Hypothalamus (tissue), 51 donors: ENCODE measurements around the gene SPG11.
A peak's percentile ranks its signal among the peaks of the same experiment; 100 is the strongest.
"Not testable (repeated sequence)": the region's sequence is repeated elsewhere in the genome, so short reads cannot be mapped to it uniquely, and the experiment has no call there.

ENCODE experiments used
- DNase-seq, 51 donors: peaks; one replicate each; lab custom pipeline; 2025; lab: John Stamatoyannopoulos, UW

The SPG11 gene

DNA sequence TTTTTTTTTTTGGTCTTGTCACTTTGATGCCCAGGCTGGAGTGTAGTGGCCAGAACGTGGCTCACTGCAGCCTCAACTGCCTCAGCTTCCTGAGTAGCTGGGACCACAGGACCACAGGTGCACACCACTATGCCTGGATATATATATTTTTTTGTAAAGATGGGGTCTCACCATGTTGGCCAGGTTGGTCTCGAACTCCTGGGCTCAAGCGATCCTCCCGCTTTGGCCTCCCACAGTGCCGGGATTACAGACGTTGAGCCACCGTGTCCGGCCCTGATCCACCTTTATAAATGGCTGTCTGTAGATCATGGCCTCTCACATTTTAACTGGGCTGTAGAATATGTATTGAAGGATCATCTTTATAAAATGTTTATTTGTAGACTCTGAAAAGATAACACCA is 128.4 kb downstream of the SPG11 start:
- no peak for DNase-seq

DNA sequence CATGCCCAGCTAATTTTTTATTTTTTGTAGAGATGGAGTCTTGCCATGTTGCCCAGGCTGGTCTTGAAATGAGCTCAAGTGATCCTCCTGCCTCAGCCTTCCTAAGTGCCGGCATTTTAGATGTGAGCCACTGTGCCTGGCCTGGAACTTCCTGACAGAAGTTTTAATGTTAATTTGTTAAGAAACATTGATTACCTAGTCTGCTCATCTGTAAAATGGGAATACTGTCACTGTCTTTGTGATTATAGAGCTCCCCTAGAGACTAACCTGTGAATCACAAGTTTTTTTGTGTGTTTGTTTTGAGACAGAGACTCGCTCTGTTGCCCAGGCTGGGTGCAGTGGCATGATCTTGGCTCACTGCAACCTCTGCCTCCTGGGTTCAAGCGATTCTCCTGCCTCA is 130.8 kb downstream of the SPG11 start:
- no peak for DNase-seq

DNA sequence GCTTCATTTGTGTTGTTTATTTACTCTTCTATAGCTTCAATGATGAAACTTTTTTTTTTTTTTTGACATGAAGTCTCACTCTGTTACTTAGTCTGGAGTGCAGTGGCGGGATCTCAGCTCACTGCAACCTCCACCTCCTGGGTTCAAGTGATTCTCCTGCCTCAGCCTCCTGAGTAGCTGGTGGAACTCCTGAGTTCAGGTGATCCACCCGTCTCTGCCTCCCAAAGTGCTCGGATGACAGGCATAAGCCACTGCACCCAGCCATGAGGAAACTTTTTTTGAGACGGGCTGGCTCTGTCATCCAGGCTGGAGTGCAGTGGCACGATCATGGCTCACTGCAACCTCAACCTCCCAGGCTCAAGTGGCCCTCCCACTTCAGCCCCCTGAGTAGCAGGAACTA is 131.2 kb downstream of the SPG11 start:
- DNase-seq, result not testable (repeated sequence)

DNA sequence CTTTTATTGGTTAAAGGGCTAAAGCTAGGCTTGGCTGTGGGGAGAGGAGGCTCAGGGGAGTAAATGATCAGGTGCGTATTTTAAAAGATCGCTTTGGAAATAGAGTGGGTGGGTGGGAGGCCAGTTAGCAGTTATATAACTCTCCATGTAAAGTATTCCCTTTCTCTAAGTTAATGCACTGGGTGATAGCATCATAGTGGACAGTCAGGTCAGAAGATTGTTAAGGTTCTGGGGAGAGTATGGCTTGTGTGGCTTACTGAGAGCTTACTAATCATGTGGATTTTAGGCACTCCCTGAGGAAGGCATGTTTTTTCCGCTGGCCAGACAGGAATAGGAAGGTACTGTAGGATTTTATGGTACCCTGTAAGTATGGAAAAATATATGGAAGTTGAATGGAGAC is 132.8 kb downstream of the SPG11 start:
- no peak for DNase-seq

DNA sequence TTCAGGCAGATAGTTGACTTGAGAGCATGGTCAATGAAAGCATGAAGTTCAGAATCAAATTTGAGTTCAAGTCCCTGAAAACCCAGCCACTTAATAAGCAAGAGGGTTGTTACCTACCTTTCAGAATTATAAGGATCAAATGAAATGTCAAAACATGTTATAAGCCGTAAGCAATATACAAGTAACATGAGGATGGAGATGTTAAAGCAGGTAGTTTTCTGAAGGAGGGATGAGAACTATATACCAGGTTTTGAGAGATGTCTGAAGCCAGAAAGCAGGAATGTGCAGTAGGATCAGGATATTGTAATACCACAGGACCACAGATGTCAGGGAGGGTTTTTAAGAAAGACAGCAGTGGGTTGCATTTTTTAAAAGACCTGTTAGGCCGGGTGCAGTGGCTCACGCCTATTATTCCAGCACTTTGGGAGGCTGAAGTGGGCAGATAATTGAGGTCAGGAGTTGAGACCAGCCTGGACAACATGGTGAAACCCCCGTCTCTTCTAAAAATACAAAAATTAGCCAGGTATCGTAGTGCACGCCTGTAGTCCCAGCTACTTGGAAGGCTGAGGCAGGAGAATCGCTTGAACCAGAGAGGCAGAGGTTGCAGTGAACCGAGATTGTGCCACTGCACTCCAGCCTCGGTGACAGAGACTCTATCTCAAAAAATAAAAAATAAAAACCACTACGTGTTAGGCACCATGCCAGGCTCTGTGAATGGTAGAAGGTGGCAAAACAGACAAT is 133.4 kb downstream of the SPG11 start:
- DNase-seq, result no peak

DNA sequence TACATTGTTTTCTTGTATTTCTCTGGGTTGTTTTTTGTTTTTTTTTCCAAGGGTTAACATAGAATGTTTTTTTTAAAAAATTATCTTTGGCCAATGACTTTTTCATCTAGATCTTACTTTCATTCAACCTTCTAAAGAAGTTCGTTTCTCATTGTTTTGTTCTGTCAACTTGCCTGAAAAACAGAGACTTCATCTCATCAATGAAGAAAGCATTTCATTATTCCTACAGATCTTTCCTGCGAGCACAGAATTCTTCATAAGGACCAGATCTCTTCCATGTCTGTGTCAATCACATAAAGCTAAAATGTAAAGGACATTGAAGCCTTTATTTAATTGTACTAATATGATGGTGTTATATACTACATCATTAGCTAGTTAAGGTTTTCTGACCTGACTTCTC is 136.2 kb downstream of the SPG11 start:
- peak in 1 of 51 donors; percentile 6 for DNase-seq

DNA sequence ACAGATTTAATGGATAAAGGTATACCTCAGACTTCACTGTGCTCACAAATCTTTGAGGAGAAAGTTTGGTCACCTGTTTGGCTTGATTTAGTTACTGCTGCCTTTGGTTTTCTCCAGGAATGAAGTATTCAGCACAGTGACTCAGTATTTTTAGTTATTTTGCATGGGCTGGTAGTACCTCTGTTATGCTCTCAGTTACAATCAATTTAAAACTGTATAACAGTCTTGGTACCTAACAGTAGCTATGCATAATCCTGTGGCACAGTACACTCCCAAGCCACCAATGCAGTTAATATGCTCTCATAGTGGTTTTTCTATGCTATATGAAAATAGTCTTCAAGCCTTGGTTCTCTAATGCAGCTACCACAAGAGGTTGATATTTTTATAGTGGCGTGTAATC is 138.4 kb downstream of the SPG11 start:
- DNase-seq, result no peak

DNA sequence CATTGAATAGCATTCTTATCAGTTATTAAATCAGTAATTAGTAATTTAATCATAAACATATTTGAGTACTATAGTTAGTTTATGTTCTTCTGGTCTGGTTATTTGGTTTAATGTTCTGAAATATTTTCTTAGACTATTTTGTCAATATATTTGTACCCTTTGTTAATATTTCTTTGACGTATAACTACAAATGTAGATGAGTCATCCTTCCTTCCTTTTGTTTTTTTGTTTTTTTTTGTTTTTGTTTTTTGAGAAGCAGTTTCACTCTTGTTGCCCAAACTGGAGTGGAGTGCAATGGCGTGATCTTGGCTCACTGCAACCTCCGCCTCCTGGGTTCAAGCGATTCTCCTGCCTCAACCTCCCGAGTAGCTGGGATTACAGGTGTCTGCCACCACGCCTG is 143.9 kb downstream of the SPG11 start:
- DNase-seq, result no peak

DNA sequence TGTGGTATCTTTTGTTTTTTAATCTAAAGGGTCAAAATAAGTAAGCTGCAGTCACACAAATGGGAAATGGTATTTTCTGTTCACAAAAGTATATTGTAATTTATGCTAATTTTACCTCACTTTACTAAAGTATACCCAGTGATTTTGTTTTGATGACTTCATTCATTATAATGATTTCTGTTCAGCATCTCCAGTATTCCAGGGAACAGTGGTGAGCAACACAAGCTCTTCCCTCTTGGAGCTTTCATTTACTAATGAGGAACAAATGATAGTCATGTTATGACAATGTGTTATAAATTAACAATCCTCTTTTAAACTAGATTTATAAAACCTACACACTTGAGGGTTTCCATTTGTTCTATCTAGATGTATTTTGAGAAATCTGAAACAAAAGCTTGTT is 147.0 kb downstream of the SPG11 start:
- DNase-seq, result no peak
